ENCODE measurements around the gene PSTPIP2.
"Not testable (repeated sequence)": the region's sequence is repeated elsewhere in the genome, so short reads cannot be mapped to it uniquely, and the experiment has no call there.

Gene PSTPIP2

GRCh38 chr18:46072376-46072867 is 362 bp upstream of the PSTPIP2 start:
- no peak overlapping the region for H3K4me3 ChIP-seq (ENCODE audit: low read length)
- DNase-seq (ENCODE audit: low read depth, low spot score), result no peak

GRCh38 chr18:46070815-46071652 is 1.0 kb downstream of the PSTPIP2 start:
- no peak for DNase-seq (ENCODE audit: low read depth, low spot score)
- no peak overlapping the region for H3K4me3 ChIP-seq (ENCODE audit: low read length)

- DNase-seq (ENCODE audit: low read depth, low spot score), result no peak
- no peak overlapping the region for H3K4me3 ChIP-seq (ENCODE audit: low read length)
These were observed 1.8 kb downstream of the PSTPIP2 start for GRCh38 chr18:46070232-46070631.

GRCh38 chr18:46069524-46069923 is 2.5 kb downstream of the PSTPIP2 start:
- DNase-seq (ENCODE audit: low read depth, low spot score), result no peak
- no peak overlapping the region for H3K4me3 ChIP-seq (ENCODE audit: low read length)

- H3K4me3 ChIP-seq (ENCODE audit: low read length), result no peak overlapping the region
- no peak for DNase-seq (ENCODE audit: low read depth, low spot score)
These were observed 3.3 kb downstream of the PSTPIP2 start for GRCh38 chr18:46068763-46069162.

- DNase-seq (ENCODE audit: low read depth, low spot score), result peak; percentile 21
- H3K4me3 ChIP-seq (ENCODE audit: low read length), result no peak overlapping the region
These were observed 4.5 kb downstream of the PSTPIP2 start for GRCh38 chr18:46067438-46068007.

GRCh38 chr18:46062781-46063180 is 9.3 kb downstream of the PSTPIP2 start:
- DNase-seq (ENCODE audit: low read depth, low spot score), result no peak
- H3K4me3 ChIP-seq (ENCODE audit: low read length), result no peak overlapping the region

GRCh38 chr18:46061796-46062195 is 10.3 kb downstream of the PSTPIP2 start:
- DNase-seq (ENCODE audit: low read depth, low spot score), result no peak
- H3K4me3 ChIP-seq (ENCODE audit: low read length), result no peak overlapping the region

GRCh38 chr18:46061387-46061786 is 10.7 kb downstream of the PSTPIP2 start:
- no peak for DNase-seq (ENCODE audit: low read depth, low spot score)
- no peak overlapping the region for H3K4me3 ChIP-seq (ENCODE audit: low read length)

GRCh38 chr18:46060359-46060841 is 11.7 kb downstream of the PSTPIP2 start:
- DNase-seq (ENCODE audit: low read depth, low spot score), result no peak
- no peak overlapping the region for H3K4me3 ChIP-seq (ENCODE audit: low read length)

- no peak overlapping the region for H3K4me3 ChIP-seq (ENCODE audit: low read length)
- DNase-seq (ENCODE audit: low read depth, low spot score), result peak; percentile 32
These were observed 16.2 kb downstream of the PSTPIP2 start for GRCh38 chr18:46055838-46056230.

GRCh38 chr18:46054956-46055837 is 16.9 kb downstream of the PSTPIP2 start:
- H3K4me3 ChIP-seq (ENCODE audit: low read length), result no peak overlapping the region; the same call in 1 of the 2 replicates
- peak; percentile 33 for DNase-seq (ENCODE audit: low read depth, low spot score)

- DNase-seq (ENCODE audit: low read depth, low spot score), result no peak
These were observed 18.5 kb downstream of the PSTPIP2 start for GRCh38 chr18:46053368-46054095.

GRCh38 chr18:46051731-46052461 is 20.2 kb downstream of the PSTPIP2 start:
- DNase-seq (ENCODE audit: low read depth, low spot score), result no peak
- H3K4me3 ChIP-seq (ENCODE audit: low read length), result no peak overlapping the region

More at GRCh38 chr18:46053368-46054095, 18.5 kb downstream of the PSTPIP2 start:
- no peak overlapping the region for H3K4me3 ChIP-seq (ENCODE audit: low read length)

GRCh38 chr18:46050268-46050667 is 21.8 kb downstream of the PSTPIP2 start:
- no peak for DNase-seq (ENCODE audit: low read depth, low spot score)
- H3K4me3 ChIP-seq (ENCODE audit: low read length), result no peak overlapping the region

GRCh38 chr18:46048641-46049040 is 23.4 kb downstream of the PSTPIP2 start:
- DNase-seq (ENCODE audit: low read depth, low spot score), result no peak
- no peak overlapping the region for H3K4me3 ChIP-seq (ENCODE audit: low read length)

- DNase-seq (ENCODE audit: low read depth, low spot score); H3K4me3 ChIP-seq (ENCODE audit: low read length): not testable (repeated sequence)
These were observed 24.7 kb downstream of the PSTPIP2 start for GRCh38 chr18:46047369-46047768.

- DNase-seq (ENCODE audit: low read depth, low spot score), result no peak
- H3K4me3 ChIP-seq (ENCODE audit: low read length), result no peak overlapping the region
These were observed 25.4 kb downstream of the PSTPIP2 start for GRCh38 chr18:46046688-46047087.
